Subcutaneous adipose tissue (tissue), 4 donors: ENCODE data around the gene LGALS7. TPM values are rescaled to one million over a fixed set of nuclear protein-coding genes. Genes with fewer than 3 reads are reported as not detected.

Experiments
- total RNA-seq, 4 donors: library from RNA; depleted of rRNA; stranded (reverse); fragments of >200 nt; gene quantifications; one replicate each; pipeline ENCODE4 v1.1.0, GENCODE V29; 2016
- TF ChIP-seq, protein P1 (sequence below): fragments of 450-650 bp; IDR thresholded peaks from one replicate; pipeline ENCODE4 v1.5.1; 2016; ENCODE audit warnings: low read depth, mild to moderate bottlenecking, control low read depth, antibody characterized with exemption, moderate library complexity

LGALS7 gene
- total RNA-seq, 4 donors from 2014 or later, result not detected

GRCh38 chr19:38780443-38780842 lies 7.1 kb upstream of the LGALS7 start:
- TF ChIP-seq, protein P1, sequence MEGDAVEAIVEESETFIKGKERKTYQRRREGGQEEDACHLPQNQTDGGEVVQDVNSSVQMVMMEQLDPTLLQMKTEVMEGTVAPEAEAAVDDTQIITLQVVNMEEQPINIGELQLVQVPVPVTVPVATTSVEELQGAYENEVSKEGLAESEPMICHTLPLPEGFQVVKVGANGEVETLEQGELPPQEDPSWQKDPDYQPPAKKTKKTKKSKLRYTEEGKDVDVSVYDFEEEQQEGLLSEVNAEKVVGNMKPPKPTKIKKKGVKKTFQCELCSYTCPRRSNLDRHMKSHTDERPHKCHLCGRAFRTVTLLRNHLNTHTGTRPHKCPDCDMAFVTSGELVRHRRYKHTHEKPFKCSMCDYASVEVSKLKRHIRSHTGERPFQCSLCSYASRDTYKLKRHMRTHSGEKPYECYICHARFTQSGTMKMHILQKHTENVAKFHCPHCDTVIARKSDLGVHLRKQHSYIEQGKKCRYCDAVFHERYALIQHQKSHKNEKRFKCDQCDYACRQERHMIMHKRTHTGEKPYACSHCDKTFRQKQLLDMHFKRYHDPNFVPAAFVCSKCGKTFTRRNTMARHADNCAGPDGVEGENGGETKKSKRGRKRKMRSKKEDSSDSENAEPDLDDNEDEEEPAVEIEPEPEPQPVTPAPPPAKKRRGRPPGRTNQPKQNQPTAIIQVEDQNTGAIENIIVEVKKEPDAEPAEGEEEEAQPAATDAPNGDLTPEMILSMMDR, result no peak

DNA sequence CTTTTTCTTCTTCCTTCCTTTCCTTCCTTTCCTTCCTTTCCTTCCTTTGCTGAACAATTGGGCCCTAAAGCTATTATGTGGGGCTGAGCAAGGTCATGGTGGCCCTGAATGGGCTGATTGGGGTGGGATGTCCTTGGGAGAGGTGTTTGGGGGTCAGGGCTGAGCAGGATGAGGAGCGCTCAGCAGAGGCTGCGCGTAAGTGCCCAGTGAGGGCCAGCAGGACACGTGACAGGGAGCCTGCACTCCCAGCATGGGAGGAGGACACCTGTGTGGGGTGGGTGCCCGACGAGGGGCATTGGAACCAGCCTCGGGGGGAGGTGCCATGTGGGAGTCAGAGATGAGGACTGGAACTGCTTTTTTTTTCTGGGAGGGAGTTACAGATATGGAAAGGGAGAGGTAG lies 5.4 kb upstream of the LGALS7 start:
- TF ChIP-seq, protein P1, result no peak

GRCh38 chr19:38774181-38774950 lies 1.0 kb upstream of the LGALS7 start:
- TF ChIP-seq, protein P1, result no peak

GRCh38 chr19:38769635-38770211 lies 3.6 kb downstream of the LGALS7 start:
- TF ChIP-seq, protein P1, result no peak

- TF ChIP-seq, protein P1, result no peak
These were observed 6.9 kb downstream of the LGALS7 start for GRCh38 chr19:38766276-38767047.

GRCh38 chr19:38765214-38765613 lies 8.1 kb downstream of the LGALS7 start:
- TF ChIP-seq, protein P1, result no peak

GRCh38 chr19:38763795-38764220 lies 9.5 kb downstream of the LGALS7 start:
- TF ChIP-seq, protein P1, result no peak
